Frontal cortex (tissue), 4 donors: ENCODE data around the gene HEATR5B. TPM values are rescaled to one million over a fixed set of nuclear protein-coding genes. Genes with fewer than 3 reads are reported as not detected.
"Not testable (repeated sequence)": the region's sequence is repeated elsewhere in the genome, so short reads cannot be mapped to it uniquely, and the experiment has no call there.

Experiments used
- DNase-seq, 2 donors: peaks; one replicate each; pipeline ENCODE4 v3.0.0; 2012; ENCODE audit warnings: low spot score in 2 of 2
- FAIRE-seq: peaks from 2 replicates; lab custom pipeline; 2012; peaks lifted over from hg19 to GRCh38; lab: Jason Lieb, UNC
- total RNA-seq: library from RNA; depleted of rRNA; stranded (reverse); fragments of >200 nt; gene quantifications from one replicate; pipeline ENCODE4 v1.2.3, GENCODE V29; 2014
- donor health status: control.
- donor health status: control.
- donor health status: control.

HEATR5B gene
- total RNA-seq, 1 donor from 2014 or later = 125 TPM

GRCh38 chr2:37070931-37071330 lies 13.2 kb downstream of the HEATR5B start:
- FAIRE-seq = no peak

GRCh38 chr2:37068686-37069085 lies 15.5 kb downstream of the HEATR5B start:
- DNase-seq (no peak), FAIRE-seq (no peak)

More at GRCh38 chr2:37070931-37071330, 13.2 kb downstream of the HEATR5B start:
- no peak for DNase-seq

DNA sequence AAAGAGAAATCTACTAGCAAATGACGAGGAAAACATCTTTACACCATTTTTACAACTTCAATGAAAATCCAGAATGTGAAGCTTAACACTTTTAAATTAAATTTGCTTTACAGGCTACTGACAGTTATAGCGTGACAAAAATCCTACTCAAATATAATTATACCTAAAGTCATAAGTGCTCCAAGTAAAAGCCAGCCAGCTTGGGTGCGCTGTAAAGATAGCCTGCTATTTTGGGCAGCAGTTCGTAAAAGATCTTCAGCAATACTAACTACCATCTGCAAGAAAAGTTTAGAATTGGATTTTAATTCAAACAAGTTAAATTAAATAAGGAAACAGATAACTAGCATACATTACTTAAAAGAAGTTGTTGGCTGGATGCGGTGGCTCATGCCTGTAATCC lies 22.4 kb downstream of the HEATR5B start:
- DNase-seq (no peak), FAIRE-seq (no peak)

DNA sequence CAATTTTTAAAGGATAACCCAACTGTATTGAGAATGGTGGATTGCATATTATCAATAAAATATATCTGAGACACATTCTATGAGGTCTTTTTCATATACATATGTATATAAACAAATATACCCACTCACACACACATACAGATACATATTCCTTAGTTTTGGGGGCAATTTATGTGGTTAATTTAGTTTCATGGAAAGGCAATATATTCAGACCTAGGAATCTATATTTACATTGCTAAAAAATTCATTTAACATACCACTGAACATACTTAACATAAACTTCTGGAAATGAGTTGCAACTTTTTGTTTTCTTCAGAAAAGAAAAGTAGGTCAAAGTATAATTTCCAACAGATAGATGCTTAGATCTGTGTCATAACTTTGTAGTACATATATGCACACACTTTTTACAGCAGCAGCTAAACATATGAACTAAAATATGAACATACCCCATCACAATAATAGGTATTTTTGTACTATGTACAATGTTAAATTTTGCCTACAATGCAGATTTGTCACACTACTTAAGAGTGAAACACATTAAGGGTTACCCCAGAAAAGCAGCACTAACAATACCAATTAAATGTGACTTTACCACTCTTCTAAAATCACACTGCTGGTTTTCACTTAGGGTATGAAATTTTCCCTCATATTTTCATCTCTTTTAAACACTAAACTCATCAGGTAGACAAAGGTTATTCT lies 23.0 kb downstream of the HEATR5B start:
- DNase-seq (no peak), FAIRE-seq (no peak)

DNA sequence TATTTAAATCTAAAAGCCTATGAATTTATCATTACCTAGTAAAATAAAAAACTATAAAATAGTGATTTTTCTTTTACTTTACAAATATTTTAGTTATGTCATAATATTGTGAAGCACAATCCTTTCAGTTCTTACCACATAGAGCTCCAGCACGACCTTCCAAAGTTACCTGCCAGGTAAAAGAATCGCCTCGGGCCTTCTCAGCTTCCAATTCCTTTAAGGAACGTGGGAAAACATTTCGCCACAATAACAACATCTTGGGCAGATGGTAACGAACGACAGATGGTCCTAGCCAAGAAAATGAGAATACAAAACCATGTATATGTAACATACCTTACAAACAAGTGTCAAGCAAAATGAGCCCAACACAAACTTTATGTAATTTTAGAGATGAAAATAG lies 23.7 kb downstream of the HEATR5B start:
- DNase-seq (no peak), FAIRE-seq (no peak)

- FAIRE-seq = no peak
- no peak for DNase-seq
Measured at GRCh38 chr2:37059841-37060240, 24.3 kb downstream of the HEATR5B start.

DNA sequence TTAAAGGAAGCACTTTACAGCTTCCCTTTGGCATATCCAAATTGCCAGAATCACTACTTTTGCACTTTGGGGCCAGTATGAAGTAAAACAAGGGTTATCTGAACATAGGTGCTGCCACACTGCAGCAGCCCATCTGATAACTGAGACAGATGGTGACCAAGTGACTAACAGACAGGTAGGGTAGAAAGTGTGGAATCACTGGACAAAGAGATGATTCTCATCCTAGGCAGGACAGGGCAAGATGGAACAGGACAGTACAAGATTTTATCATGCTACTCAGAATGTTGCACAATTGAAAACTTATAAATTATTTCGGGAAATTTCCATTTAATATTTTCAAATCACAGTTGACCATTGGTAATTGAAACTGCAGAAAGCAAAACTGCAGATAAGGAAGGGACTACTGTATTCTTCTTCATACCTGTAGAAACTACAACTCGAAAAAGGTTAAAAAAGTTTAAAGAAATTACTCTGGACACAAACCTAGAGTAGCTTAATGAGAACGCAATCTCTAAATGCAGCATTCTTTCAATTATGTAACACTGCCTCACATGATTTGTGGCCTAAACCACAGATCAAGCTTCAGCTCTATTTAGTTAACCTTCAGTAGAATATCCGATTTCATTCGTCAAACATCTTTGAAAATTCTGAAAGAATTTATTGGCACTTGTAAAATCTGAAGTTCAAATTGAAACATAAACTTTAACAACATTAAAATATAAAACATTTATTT lies 31.4 kb downstream of the HEATR5B start:
- FAIRE-seq = no peak
- DNase-seq = no peak

GRCh38 chr2:37039580-37039979 lies 44.6 kb downstream of the HEATR5B start:
- no peak for DNase-seq
- no peak for FAIRE-seq

DNA sequence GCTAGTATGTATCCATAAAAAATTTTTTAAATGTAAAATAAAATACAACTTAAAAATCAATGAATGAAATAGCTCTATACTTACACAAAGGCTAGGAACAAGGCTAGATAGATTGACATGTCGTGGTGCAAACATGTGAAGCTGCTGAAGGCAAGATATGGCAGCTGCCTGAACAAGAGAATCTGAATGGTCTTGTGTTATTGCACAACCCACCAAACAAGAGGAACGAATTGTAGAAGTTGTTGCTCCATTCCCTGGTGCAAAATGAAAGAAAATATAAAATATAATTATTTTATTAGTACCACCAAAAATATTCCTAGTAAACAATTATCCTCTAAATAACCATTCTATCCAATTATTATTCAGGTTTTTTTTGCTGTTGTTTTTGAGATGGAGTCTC lies 46.4 kb downstream of the HEATR5B start:
- DNase-seq (no peak), FAIRE-seq (no peak)

- DNase-seq (no peak), FAIRE-seq (no peak)
Measured at GRCh38 chr2:37029758-37030157, 54.4 kb downstream of the HEATR5B start.

- no peak for FAIRE-seq
- DNase-seq = no peak
Measured at GRCh38 chr2:37026050-37026449, 58.1 kb downstream of the HEATR5B start.

- peak; percentile 55 for FAIRE-seq
Measured at GRCh38 chr2:37020887-37021796, 63.0 kb downstream of the HEATR5B start.

GRCh38 chr2:37020212-37020886 lies 63.8 kb downstream of the HEATR5B start:
- DNase-seq (no peak), FAIRE-seq (no peak)

More at GRCh38 chr2:37020887-37021796, 63.0 kb downstream of the HEATR5B start:
- no peak for DNase-seq

GRCh38 chr2:37013315-37013641 lies 70.9 kb downstream of the HEATR5B start:
- no peak for FAIRE-seq
- DNase-seq = no peak

DNA sequence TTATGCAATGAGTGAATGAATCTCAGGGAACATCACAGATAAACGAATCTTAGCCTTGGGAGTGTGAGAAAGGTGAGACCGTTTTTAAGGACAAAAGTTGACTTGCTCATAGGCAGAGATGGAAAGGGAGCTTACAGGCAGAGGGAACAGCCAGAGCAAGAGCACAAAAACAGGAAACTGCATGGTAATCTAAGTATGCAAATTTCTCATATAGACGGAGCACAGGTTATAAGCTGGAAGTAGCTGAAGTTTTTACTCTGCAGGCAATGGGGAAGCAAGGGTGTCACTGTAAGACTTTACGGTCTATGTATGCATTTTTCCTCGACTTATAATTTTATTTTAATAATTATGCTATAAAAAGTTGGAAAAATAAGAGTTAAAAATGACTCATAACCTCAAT lies 73.0 kb downstream of the HEATR5B start:
- FAIRE-seq = no peak
- no peak for DNase-seq

- FAIRE-seq (no peak), DNase-seq (no peak)
Measured at GRCh38 chr2:37005118-37005868, 78.9 kb downstream of the HEATR5B start.

DNA sequence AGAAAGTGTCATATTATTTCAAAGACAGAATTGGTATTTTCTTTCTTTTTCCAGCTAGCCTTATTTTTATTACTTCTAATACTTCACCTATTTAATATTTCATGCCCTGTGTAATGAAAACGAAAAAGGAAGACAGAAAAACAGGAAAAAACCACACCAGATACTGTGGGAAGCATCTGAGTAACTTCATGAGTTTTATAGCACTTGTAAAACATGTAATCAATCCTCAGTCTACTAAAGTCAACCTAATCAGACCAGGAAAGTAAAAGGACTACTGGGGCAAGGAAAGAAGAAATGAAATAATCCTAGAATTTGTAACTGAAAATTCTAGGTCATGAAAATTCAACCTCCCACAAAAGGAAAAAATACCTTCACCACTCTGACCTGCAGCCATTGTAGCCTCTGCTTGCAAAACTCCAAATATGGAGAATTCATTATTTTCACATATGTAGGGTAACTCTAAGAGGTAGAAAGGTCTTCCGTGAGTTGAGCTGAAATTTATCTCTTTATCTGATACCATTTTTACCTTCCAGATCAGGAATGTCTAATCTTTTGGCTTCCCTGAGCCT lies 83.1 kb downstream of the HEATR5B start:
- DNase-seq (no peak), FAIRE-seq (peak; percentile 19)

DNA sequence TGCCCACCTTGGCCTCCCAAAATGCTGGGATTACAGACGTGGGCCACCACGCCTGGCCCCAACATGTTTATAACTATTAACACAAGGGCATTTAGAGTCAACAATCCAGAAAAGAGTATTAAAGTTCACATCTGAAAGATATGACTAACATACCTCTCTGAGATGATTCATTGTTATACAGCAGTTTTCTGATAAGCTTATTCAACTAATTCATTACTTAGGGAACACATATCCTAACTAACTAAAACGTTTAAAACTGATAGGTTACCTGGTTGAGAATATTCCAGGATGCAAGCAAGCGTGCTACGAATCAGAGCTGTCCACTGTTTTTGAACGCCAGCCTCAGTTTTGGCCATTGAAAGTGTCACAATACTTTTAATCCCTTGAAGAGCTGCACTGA lies 83.9 kb downstream of the HEATR5B start:
- DNase-seq (no peak), FAIRE-seq (no peak)

- not testable (repeated sequence) for FAIRE-seq, DNase-seq
Measured at GRCh38 chr2:36999416-36999815, 84.8 kb downstream of the HEATR5B start.
